ENCODE results near the gene HEMK1.

The HEMK1 gene

GRCh38 chr3:50545781-50546180, 23.5 kb upstream of the HEMK1 start:
- no peak for DNase-seq

DNA sequence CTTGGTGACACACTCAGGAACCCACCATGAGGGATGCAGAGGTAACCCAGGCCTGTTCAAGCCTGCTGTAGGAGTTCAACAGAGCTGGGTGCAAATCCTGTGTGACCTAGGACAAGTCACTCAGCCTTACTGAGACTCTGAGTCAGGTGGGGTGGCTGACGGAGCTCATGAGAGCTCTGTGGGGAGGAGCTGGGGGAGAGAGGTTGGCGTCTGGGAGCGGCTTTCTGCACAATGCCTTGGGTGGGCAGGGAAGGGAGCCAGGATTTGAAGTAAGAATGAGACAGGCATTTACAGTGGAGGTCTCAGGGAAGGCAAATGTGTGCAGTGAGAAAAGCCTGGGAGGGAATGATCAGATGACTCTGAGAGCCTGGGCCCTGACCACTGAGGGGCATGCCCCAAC, 20.1 kb upstream of the HEMK1 start:
- DNase-seq, result no peak

DNA sequence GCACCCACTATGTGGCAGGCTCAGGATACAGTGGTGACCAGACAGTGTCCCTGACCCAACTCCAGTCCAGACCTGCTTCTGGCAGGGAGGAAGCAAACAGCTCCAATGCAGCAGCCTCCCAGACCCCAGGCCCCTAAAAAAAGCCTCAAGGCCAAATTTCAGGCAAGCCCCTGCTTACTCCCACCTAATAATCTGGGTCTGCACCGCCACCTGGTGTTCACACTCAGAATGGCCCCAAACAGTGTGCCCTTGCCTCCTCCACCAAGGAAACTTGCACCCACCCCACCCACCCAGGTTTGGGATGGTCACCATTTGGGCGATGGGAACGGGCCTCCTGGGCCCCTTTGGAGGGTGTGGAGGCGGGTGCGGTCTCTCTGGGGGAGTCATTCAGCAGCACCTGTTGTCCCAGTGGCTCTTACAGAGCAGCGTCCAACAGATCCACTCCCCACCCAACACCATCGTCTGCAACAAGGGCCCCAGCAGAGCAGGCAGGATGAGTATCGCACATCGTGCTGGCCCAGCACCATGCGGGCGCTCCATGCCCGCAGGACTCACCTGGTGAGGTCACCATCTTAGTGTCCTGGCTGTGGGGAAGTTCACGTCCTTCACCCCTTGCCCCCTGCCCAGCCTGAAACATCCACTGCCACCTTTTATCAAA, 19.1 kb upstream of the HEMK1 start:
- DNase-seq, result peak; percentile 49

- DNase-seq, result no peak
Observed at GRCh38 chr3:50551054-50551659, 18.2 kb upstream of the HEMK1 start.

DNA sequence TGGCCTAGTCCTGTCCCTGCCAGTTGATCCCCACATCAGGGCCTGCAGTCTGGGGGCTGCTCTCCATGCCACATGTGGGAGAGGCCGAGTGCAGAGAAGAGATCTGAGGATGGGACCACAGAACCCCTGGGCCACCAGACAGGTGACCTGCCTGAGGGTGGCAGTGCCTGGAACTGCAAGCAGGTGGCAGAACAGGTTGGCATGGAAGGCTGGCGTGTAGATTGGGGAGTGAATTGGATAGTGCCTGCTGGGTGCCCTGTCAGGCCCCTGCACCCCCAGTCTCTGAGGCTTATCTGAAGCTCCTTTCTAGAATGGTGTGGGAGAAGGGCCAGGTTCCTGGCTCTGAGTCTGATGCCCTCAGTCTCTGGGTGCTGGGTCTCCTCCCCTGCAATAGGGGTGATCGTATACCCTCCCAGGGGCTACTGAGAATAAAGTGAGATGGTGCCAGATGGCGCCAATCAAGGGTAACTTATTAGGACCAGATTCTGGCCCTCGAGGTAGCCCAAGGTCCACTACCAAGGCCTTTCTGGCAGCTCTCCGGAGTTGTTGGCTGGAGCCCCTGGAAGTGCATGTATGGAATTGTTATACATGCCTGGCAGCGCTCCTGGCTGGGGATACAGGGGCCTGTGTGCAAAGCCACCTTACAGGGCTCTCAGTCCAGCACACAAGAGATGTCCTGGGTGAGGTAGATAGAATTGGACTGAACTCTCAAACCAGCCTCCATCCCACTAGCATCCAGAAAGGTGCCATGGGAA, 17.5 kb upstream of the HEMK1 start:
- DNase-seq, result no peak

- no peak for DNase-seq
Observed at GRCh38 chr3:50552598-50552997, 16.7 kb upstream of the HEMK1 start.

- DNase-seq, result no peak
Observed at GRCh38 chr3:50554553-50554952, 14.8 kb upstream of the HEMK1 start.

DNA sequence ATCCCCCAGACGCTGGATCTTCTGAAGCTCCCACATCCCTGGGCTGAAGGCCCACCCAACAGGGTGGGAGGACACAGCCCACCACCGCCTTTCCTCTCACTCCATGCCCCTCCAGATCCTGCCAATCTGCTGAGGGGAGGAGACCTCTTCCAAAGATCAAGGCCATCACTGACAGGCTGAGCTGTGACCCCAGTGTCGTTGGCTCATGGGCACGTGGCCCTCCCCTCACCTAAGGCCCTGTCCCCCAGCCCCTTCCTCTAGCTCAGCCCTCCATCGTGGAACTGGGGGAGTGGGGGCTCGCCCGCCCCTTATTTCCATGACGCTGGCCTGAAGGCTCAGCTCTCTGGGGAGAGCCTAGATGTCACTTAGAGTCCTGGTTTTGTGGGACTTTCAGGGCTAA, 12.2 kb upstream of the HEMK1 start:
- DNase-seq, result no peak

DNA sequence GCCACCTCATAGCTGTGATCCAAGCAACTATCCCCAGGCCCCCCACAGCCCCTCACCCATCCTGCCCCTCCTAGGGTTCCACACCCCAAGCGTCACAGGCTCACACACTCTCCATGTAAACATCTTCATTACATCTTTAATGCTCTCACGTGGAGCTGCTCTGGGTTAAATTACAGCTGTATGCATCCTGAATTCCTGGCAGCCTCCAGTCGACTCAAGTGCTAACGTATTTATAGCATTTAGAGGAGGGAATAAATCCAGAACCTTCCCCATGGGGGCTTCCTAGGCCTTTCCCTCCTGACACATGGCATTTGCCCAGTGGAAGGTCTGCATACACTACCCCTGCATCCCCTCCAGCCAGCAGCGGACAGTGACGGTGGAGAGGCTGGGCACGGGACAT, 11.4 kb upstream of the HEMK1 start:
- no peak for DNase-seq

DNA sequence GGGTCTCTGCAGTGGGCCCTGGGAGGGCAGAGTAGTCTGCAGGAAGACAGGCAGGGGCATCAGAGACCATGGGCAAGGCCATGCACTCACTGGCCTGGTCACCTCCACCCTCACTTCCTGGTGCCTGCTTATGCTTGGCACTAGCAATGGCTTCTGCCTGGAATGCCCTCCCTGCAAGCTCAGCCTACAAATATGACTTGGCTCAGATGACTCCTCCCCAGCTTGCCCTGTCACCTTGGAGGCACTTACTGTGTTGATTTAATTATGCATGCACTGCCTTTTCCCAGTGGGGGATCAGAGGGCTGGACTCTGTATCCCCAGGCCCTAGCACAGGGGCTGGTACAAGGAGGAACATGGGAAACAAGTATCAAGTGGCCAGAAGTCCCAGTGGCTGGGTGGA, 9.6 kb upstream of the HEMK1 start:
- DNase-seq, result no peak

DNA sequence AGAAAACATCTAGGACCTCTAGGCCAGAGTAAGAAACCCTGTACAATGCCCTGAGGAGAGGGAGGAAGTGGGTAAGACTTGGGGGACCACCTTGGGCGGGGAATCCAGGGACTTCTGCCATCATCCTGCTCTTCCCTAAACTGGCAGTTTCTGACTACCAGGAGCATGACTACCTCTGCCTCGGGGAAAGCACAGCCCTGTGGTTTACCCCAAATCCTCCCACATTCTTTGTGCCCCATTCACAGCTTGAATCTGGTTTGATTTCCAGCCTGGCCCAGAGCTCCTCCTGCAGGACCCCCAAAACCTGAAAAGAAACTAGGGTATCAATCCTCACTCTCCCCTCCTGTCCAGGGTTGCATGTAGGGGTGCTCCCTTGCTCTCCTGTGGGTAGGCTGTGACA, 6.5 kb upstream of the HEMK1 start:
- no peak for DNase-seq

DNA sequence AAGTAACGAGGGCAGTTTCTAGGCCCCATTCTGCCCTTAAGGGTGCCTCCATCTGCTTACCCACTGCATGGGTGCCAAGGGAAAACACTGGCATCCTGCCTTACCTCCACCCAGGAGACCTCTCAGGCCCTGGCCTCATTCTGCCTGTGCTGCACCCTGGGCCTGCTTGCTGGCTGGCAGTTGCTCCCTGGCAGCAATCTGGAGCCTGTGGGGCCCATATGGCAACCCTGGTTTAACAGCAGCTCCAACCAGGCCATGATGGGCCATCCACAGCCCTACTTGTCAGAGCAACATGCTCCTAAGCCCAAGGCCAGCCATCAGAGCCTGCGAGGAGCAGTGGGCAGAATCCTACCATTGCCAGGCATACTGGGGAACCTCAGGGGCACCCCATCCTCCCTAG, 5.5 kb upstream of the HEMK1 start:
- DNase-seq, result no peak

- no peak for DNase-seq
Observed at GRCh38 chr3:50564321-50564720, 5.0 kb upstream of the HEMK1 start.

DNA sequence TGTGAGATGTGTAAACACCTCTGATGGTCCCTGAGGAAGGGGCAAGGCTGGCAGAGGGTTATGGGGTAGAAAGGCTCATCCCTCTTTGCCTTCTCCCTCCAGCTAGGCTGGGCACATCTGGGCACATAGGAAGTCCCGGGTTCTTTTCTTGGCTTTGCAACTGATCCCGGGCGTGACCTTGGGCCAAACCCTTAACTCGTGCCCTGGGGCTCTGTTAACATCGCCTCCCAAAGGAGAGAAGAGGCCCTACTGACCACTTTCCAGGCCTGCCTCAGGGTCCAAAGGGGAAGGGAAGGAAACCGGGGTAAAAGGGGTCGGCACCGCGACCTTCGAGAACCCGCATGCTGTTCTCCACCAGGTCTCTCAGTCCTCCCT, 2.3 kb upstream of the HEMK1 start:
- DNase-seq, result no peak

GRCh38 chr3:50567386-50568167, 1.7 kb upstream of the HEMK1 start, which contains the start of gene C3orf18:
TSS of gene C3orf18 (minus strand) at chr3:50567747. CDS start at chr3:50565699, 2,048 bp downstream.
- DNase-seq, result peak; percentile 91

GRCh38 chr3:50570508-50571279, 1.4 kb downstream of the HEMK1 start:
- no peak for DNase-seq

DNA sequence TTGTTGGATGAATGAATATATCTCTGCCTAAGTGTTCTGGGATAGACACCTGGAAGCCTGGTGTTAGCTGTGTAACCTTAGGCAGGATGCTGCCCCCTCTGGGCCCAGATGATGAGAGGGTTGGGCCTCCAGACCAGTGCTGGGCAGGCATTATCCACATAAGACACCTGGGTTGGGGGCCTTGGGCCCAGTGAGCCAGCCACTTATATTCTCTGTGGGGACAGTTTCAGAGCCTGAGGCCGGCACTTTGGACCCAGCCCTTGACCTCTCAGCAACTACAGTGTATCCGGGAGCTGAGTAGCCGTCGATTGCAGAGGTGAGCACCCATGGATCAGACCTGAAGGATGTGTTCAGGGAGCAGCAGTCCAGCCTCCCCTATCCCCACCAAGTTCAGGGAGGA, 2.2 kb downstream of the HEMK1 start:
- DNase-seq, result no peak

DNA sequence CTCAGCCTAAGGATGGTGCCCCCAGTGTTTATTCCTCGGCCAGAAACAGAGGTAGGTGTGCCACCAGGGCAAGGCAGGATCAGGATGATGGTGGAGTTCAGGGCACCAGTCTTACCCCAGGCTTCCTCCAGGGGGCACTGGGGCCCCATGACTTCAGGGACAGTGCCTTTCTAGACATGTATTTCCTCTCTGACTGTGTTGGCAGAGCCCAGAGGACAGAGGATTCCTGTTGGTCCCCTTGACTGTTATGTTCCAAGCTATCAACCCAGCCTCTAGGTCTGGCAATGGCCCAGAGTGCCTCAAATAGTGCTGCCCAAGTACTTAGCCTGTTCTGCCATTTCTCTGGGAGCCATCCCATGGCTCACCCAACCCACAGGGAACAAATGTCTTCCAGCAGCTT, 2.8 kb downstream of the HEMK1 start:
- DNase-seq, result peak; percentile 74

DNA sequence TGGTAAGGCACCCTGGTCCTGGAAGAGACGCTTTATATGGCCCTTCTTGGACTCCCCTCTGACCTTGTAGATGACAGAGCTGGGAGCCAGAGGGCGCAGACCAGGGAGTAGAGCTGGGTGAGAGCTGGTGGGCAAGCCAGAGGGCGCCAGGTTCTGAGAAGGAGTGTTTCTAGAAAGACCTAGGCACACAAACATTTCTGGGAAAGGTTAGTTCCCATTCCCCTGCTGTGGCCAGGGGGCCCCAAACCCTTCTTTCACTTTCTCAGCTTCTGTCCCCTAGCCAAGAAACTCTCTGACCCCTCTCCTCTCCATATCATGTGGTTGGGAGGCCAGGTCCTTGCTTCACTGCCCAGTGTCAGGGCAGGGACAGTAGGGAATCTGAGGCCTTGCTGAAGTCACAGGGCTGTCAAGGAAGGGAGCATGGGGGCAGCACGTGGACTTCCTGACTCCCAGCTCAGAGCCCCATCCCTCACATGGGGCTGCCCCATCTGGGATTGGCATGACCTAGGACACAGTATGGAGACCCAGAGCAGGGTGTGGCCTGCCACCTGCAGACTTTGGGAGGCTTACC, 3.6 kb downstream of the HEMK1 start:
- no peak for DNase-seq

GRCh38 chr3:50573566-50574443, 4.5 kb downstream of the HEMK1 start:
- DNase-seq, result no peak

- no peak for DNase-seq
Observed at GRCh38 chr3:50574444-50574831, 5.1 kb downstream of the HEMK1 start.

All from effector CD4-positive, alpha-beta T cell (primary cell).